ENCODE results near the gene BPIFB3.

GRCh38 chr20:33006776-33007375 is 46.8 kb upstream of the BPIFB3 start:
- TF ChIP-seq CTCF (IDR thresholded peaks at IDR 0.05) (no peak), POLR2A (IDR thresholded peaks at IDR 0.05) (no peak)

All from thyroid gland (tissue), 4 donors.